AG04449 (cell line): ENCODE measurements around the gene CCL19.

Experiments
- CTCF ChIA-PET: fragments of 350-600 bp; formaldehyde crosslinking; extraction: SDS; loops from one replicate; lab custom pipeline; 2021; ENCODE audit warnings: antibody characterized with exemption; lab: Yijun Ruan, JAX
- POLR2A ChIA-PET: fragments of 400-600, 350-600 bp; formaldehyde crosslinking; extraction: SDS; loops from one replicate; lab custom pipeline; 2020; ENCODE audit warnings: antibody characterized with exemption, inconsistent platforms; lab: Yijun Ruan, JAX
- DNase-seq: peaks from one replicate; pipeline ENCODE4 v3.0.0-alpha.2; 2010; ENCODE audit warnings: low read depth, low spot score
- H3K4me3 ChIP-seq: 2 replicates; pipeline ENCODE4 v1.5.1; 2011; ENCODE audit warnings: low read depth, mild to moderate bottlenecking, control low read depth, low read length
- CTCF ChIP-seq: IDR thresholded peaks from one replicate; pipeline ENCODE4 v1.5.1; 2011; ENCODE audit warnings: mild to moderate bottlenecking, moderate library complexity, low read length, control low read depth, inconsistent platforms; ENCODE audit not compliant: insufficient read depth; ENCODE audit errors: missing control alignments

The CCL19 gene

GRCh38 chr9:34714007-34714406 is 22.9 kb upstream of the CCL19 start:
- CTCF ChIA-PET = interaction anchor here (1.0 to 12.2 kb wide), 2 partner anchors 12 to 336 kb away, joined by 3 to 109 read pairs; no protein-coding TSS in a partner anchor
- no peak for TF ChIP-seq CTCF
- H3K4me3 ChIP-seq = no peak overlapping the region
- DNase-seq = no peak
- POLR2A ChIA-PET = no interaction called here

DNA sequence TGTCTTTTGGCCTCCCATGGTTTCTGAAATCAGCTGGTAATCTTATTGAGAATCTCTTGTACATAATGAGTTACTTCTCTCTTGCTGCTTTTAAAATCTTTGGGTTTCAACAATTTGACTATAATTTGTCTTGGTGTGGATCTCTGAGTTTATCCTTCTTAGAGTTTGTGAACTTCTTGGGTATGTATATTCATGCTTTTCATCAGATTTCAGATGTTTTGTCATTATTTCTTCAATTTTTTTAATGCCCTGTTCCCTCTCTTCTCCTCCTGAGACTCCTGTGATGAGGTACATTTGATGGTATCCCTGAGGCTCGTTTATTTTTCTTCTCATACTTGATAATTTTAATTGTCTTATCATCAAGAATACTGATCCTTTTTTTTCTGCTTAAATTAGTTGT is 21.1 kb upstream of the CCL19 start:
- DNase-seq = no peak
- TF ChIP-seq CTCF = no peak
- no peak overlapping the region for H3K4me3 ChIP-seq
- ChIA-PET POLR2A (no interaction called here), CTCF (interaction anchor here (1.0 to 12.2 kb wide), 2 partner anchors 11 to 18 kb away, joined by 4 to 109 read pairs; no protein-coding TSS in a partner anchor)

DNA sequence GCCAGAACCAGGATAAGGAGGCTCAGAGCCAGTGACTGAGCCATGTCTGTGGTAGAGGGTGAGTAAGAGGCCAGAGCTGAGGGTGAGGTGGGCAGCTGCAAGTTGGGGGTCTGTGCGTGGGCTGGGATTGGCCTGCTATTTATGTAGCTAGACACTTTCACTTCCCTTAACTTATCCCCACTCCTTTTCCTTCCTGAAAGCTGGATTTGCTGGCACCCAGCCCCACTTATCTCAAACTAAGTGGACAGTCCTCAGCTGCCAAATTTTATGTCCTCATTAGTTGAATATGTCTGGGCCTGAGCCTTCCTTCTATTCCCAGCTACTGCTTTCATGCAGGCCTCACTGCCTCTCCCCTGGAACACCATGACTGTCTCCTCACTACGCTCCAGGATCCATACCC is 18.9 kb upstream of the CCL19 start, which contains the start of gene CCL21:
TSS of gene CCL21 (minus strand) at position 114 of the 400 bp plus-strand sequence. CDS start at position 44, 70 bp downstream.
- ChIA-PET CTCF (interaction anchor here (1.0 to 12.2 kb wide), 2 partner anchors 9 to 47 kb away, joined by 4 to 109 read pairs; no protein-coding TSS in a partner anchor), POLR2A (interaction anchor here (0.7 kb wide), 1 partner anchor 662 kb away, joined by 3 read pairs; no protein-coding TSS in a partner anchor)
- DNase-seq = no peak
- H3K4me3 ChIP-seq = no peak within 1 kb of the TSS
- no peak for TF ChIP-seq CTCF

- no peak for DNase-seq
- H3K4me3 ChIP-seq = no peak overlapping the region
- TF ChIP-seq CTCF = no peak
- ChIA-PET POLR2A (interaction anchor here (0.7 kb wide), 1 partner anchor 661 kb away, joined by 3 read pairs; no protein-coding TSS in a partner anchor), CTCF (interaction anchor here (1.0 to 12.2 kb wide), 2 partner anchors 8 to 46 kb away, joined by 4 to 109 read pairs; no protein-coding TSS in a partner anchor)
Observed at GRCh38 chr9:34709196-34709978, 18.3 kb upstream of the CCL19 start.

- no peak for TF ChIP-seq CTCF
- no peak overlapping the region for H3K4me3 ChIP-seq
- ChIA-PET CTCF (no interaction called here), POLR2A (no interaction called here)
- DNase-seq = no peak
Observed at GRCh38 chr9:34707130-34707529, 16.1 kb upstream of the CCL19 start.
